ENCODE results near the gene EFNA4. TPM values are rescaled to one million over a fixed set of nuclear protein-coding genes. Genes with fewer than 3 reads are reported as not detected.

EFNA4 gene
- total RNA-seq, 3 donors from 2014 or later: 12.3 to 27.2 (median 26.4) TPM

DNA sequence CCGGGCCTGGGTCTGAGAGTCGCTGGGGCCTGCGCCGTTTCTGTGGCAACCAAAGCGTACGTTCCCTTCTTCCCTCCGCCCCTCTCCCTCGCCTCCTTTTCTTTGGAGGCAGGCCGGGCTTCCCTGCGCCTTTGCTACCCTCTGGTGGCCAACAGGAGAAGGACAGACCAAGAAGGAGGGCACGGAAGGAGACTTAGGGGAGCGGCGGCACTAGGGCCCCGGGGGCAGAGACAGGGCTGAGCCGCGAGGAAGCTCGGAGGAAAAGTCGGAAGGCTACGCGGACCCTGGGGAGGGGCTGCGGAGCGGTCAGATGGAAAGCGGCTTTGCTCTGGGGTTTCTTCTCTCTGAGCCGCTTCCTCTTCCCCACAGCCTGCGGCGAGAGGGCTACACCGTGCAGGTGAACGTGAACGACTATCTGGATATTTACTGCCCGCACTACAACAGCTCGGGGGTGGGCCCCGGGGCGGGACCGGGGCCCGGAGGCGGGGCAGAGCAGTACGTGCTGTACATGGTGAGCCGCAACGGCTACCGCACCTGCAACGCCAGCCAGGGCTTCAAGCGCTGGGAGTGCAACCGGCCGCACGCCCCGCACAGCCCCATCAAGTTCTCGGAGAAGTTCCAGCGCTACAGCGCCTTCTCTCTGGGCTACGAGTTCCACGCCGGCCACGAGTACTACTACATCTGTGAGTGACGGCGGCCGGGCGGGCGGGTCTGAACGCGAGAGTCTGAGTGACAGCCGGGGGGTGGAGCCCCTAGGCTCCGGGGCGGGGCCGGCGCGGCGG is 21.4 kb downstream of the EFNA4 start:
- H3K9me3 ChIP-seq: no peaks in the 10 kb centered on the region
- TF ChIP-seq, protein P1, sequence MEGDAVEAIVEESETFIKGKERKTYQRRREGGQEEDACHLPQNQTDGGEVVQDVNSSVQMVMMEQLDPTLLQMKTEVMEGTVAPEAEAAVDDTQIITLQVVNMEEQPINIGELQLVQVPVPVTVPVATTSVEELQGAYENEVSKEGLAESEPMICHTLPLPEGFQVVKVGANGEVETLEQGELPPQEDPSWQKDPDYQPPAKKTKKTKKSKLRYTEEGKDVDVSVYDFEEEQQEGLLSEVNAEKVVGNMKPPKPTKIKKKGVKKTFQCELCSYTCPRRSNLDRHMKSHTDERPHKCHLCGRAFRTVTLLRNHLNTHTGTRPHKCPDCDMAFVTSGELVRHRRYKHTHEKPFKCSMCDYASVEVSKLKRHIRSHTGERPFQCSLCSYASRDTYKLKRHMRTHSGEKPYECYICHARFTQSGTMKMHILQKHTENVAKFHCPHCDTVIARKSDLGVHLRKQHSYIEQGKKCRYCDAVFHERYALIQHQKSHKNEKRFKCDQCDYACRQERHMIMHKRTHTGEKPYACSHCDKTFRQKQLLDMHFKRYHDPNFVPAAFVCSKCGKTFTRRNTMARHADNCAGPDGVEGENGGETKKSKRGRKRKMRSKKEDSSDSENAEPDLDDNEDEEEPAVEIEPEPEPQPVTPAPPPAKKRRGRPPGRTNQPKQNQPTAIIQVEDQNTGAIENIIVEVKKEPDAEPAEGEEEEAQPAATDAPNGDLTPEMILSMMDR (IDR thresholded peaks at IDR 0.05): peak; percentile 85
- intact Hi-C loops (cut with DNase I, micrococcal nuclease): no loop called here
- DNase-seq (peak; percentile 95 to 97 (median 96)), ATAC-seq (peak; percentile 74)
- H3K36me3 ChIP-seq (ENCODE audit: low read depth): no peaks in the 10 kb centered on the region
- peak overlapping the region; percentile 40 for H3K4me3 ChIP-seq
- peaks cover 55% of the 10 kb centered on the region for H3K4me1 ChIP-seq (ENCODE audit: low read depth)

DNA sequence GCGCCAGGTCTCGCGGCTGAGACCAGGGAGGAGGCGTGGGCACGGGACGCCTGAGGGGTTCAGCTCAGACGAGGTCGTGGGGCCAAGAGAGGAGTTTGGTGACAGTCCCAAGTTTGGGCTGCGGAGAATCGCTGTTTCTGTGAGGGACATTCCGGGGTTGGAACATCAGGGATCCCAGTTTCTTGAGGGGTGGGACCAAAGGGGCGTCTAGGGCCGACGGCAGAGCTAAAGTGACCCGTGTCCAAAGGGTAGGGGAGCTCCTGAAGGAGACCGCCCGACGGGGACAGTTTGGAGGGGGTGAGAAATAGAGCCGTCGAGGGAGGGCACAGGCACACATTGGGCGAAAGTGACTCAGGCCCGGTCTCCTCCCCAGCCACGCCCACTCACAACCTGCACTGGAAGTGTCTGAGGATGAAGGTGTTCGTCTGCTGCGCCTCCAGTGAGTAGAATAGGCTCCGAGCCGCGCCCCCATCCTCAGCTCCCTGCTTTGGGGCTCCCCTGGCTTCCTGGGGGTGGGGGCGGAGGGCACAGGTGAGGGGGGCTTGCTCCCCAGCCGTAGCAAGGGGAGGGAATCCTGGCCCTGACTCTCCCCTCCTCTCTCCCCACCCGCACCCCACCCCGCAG is 22.1 kb downstream of the EFNA4 start:
- peak; percentile 47 for ATAC-seq
- H3K4me3 ChIP-seq: peak overlapping the region; percentile 40
- TF ChIP-seq, protein P1 (IDR thresholded peaks at IDR 0.05): no peak
- H3K9me3 ChIP-seq: no peaks in the 10 kb centered on the region
- intact Hi-C loops (cut with DNase I, micrococcal nuclease): no loop called here
- peak; percentile 83 to 90 (median 85) for DNase-seq
- peaks cover 48% of the 10 kb centered on the region for H3K4me1 ChIP-seq (ENCODE audit: low read depth)
- no peaks in the 10 kb centered on the region for H3K36me3 ChIP-seq (ENCODE audit: low read depth)

DNA sequence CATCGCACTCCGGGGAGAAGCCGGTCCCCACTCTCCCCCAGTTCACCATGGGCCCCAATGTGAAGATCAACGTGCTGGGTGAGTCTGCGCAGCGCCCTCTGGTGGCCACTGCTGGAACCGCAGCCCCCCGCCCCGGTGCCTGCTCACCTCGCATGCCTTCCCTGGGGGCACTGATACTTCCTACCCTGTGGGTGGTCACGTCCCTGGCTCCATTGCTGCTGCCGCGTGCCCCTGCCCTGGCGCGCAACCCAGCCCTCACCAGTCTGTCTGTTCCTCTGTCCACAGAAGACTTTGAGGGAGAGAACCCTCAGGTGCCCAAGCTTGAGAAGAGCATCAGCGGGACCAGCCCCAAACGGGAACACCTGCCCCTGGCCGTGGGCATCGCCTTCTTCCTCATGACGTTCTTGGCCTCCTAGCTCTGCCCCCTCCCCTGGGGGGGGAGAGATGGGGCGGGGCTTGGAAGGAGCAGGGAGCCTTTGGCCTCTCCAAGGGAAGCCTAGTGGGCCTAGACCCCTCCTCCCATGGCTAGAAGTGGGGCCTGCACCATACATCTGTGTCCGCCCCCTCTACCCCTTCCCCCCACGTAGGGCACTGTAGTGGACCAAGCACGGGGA is 22.7 kb downstream of the EFNA4 start:
- Histone ChIP-seq H3K4me1 (ENCODE audit: low read depth) (peaks cover 43% of the 10 kb centered on the region), H3K9me3 (no peaks in the 10 kb centered on the region), H3K4me3 (no peak overlapping the region), H3K36me3 (ENCODE audit: low read depth) (no peaks in the 10 kb centered on the region)
- intact Hi-C loops (cut with DNase I, micrococcal nuclease): no loop called here
- ATAC-seq (peak; percentile 20), DNase-seq (peak; percentile 81 to 87 (median 85))
- TF ChIP-seq, protein P1 (IDR thresholded peaks at IDR 0.05): peak; percentile 98

DNA sequence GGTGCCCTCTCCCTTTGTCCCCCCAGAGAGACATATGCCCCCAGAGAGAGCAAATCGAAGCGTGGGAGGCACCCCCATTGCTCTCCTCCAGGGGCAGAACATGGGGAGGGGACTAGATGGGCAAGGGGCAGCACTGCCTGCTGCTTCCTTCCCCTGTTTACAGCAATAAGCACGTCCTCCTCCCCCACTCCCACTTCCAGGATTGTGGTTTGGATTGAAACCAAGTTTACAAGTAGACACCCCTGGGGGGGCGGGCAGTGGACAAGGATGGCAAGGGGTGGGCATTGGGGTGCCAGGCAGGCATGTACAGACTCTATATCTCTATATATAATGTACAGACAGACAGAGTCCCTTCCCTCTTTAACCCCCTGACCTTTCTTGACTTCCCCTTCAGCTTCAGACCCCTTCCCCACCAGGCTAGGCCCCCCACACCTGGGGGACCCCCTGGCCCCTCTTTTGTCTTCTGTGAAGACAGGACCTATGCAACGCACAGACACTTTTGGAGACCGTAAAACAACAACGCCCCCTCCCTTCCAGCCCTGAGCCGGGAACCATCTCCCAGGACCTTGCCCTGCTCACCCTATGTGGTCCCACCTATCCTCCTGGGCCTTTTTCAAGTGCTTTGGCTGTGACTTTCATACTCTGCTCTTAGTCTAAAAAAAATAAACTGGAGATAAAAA is 23.5 kb downstream of the EFNA4 start:
- TF ChIP-seq, protein P1 (IDR thresholded peaks at IDR 0.05): no peak
- Histone ChIP-seq H3K36me3 (ENCODE audit: low read depth) (no peaks in the 10 kb centered on the region), H3K9me3 (no peaks in the 10 kb centered on the region), H3K4me1 (ENCODE audit: low read depth) (peaks cover 38% of the 10 kb centered on the region), H3K4me3 (no peak overlapping the region)
- DNase-seq (peak in 1 of 3 donors; percentile 43), ATAC-seq (no peak)
- intact Hi-C loops (cut with DNase I, micrococcal nuclease): no loop called here
